ENCODE results near the gene ESYT1.

Gene ESYT1

DNA sequence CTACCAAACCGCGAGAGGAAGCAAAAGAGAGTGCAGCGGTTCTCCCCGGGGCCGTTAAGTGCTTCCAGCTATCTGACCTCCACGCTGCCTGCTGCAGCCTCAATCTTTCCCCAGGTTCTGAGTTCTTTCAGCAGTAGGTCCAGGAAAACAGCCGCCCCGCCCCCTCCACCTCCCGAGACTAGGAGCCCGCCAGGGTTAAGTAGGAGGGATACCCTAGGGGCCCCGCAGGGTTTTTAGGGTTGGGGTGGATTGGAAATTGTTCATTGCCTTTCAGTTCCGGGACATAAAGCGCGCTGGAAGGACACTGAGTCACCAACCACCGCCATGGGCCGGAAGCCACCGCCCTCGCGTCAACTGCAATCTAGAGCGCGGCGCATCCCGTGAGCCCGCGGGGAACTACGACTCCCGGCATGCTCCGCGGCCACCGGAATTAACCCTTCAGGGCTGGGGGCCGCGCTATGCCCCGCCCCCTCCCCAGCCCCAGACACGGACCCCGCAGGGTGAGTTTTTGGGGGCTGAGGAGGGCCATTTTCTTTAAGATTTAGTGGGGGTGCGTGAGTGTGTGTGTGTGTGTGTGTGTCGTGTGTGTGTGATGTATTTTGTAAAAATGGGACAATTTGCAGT is 24.2 kb downstream of the ESYT1 start, which contains the start of gene MYL6B (continued):
- TF ChIP-seq, protein P1, sequence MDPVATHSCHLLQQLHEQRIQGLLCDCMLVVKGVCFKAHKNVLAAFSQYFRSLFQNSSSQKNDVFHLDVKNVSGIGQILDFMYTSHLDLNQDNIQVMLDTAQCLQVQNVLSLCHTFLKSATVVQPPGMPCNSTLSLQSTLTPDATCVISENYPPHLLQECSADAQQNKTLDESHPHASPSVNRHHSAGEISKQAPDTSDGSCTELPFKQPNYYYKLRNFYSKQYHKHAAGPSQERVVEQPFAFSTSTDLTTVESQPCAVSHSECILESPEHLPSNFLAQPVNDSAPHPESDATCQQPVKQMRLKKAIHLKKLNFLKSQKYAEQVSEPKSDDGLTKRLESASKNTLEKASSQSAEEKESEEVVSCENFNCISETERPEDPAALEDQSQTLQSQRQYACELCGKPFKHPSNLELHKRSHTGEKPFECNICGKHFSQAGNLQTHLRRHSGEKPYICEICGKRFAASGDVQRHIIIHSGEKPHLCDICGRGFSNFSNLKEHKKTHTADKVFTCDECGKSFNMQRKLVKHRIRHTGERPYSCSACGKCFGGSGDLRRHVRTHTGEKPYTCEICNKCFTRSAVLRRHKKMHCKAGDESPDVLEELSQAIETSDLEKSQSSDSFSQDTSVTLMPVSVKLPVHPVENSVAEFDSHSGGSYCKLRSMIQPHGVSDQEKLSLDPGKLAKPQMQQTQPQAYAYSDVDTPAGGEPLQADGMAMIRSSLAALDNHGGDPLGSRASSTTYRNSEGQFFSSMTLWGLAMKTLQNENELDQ (tag by site-specific recombination; IDR thresholded peaks at IDR 0.05; ENCODE audit: low read depth) = no peak
- TF ChIP-seq ZNF239 (tag by site-specific recombination; IDR thresholded peaks at IDR 0.05) (no peak), ZNF114 (tag by site-specific recombination; IDR thresholded peaks at IDR 0.05) (no peak), TCF7L2 (IDR thresholded peaks at IDR 0.05; ENCODE audit: borderline replicate concordance, low read depth, low read length) (no peak), ZNF48 (tag by site-specific recombination; IDR thresholded peaks at IDR 0.05) (no peak), ZBTB21 (tag by site-specific recombination; IDR thresholded peaks at IDR 0.05) (peak; percentile 59), ZNF202 (tag by site-specific recombination; IDR thresholded peaks at IDR 0.05; ENCODE audit: borderline replicate concordance) (no peak), ZNF837 (tag by site-specific recombination; IDR thresholded peaks at IDR 0.05) (no peak), WT1 (tag by site-specific recombination; IDR thresholded peaks at IDR 0.05) (peak; percentile 33; the same call in 1 of the 2 replicates), ZNF473 (tag by site-specific recombination; IDR thresholded peaks at IDR 0.05) (no peak), ZBTB7A (tag by site-specific recombination; IDR thresholded peaks at IDR 0.05; ENCODE audit: low read depth) (peak; percentile 98), SCRT2 (tag by site-specific recombination; IDR thresholded peaks at IDR 0.05) (no peak), ZNF140 (tag by site-specific recombination; IDR thresholded peaks at IDR 0.05) (no peak), ZNF416 (tag by site-specific recombination; IDR thresholded peaks at IDR 0.05) (no peak), ZNF654 (tag by site-specific recombination; IDR thresholded peaks at IDR 0.05; ENCODE audit: low read depth) (peak; percentile 12; the same call in 1 of the 2 replicates), TRIM28 (IDR thresholded peaks at IDR 0.05; ENCODE audit: borderline replicate concordance, low read length) (no peak), ZBTB17 (tag by site-specific recombination; IDR thresholded peaks at IDR 0.05) (peak; percentile 93), REST (tag by site-specific recombination; IDR thresholded peaks at IDR 0.05) (peak; percentile 27; the same call in 1 of the 2 replicates), ZXDB (tag by site-specific recombination; IDR thresholded peaks at IDR 0.05) (peak; percentile 88), ZNF146 (tag by site-specific recombination; IDR thresholded peaks at IDR 0.05) (no peak), ZNF701 (tag by site-specific recombination; IDR thresholded peaks at IDR 0.05) (no peak), ZNF175 (tag by site-specific recombination; IDR thresholded peaks at IDR 0.05) (no peak), ZNF610 (tag by site-specific recombination; IDR thresholded peaks at IDR 0.05; ENCODE audit: borderline replicate concordance) (peak; percentile 55; the same call in 1 of the 2 replicates), ZFP3 (tag by site-specific recombination; IDR thresholded peaks at IDR 0.05; ENCODE audit: low read depth) (no peak), ZNF645 (tag by site-specific recombination; IDR thresholded peaks at IDR 0.05) (no peak)
- TF ChIP-seq, protein P2, sequence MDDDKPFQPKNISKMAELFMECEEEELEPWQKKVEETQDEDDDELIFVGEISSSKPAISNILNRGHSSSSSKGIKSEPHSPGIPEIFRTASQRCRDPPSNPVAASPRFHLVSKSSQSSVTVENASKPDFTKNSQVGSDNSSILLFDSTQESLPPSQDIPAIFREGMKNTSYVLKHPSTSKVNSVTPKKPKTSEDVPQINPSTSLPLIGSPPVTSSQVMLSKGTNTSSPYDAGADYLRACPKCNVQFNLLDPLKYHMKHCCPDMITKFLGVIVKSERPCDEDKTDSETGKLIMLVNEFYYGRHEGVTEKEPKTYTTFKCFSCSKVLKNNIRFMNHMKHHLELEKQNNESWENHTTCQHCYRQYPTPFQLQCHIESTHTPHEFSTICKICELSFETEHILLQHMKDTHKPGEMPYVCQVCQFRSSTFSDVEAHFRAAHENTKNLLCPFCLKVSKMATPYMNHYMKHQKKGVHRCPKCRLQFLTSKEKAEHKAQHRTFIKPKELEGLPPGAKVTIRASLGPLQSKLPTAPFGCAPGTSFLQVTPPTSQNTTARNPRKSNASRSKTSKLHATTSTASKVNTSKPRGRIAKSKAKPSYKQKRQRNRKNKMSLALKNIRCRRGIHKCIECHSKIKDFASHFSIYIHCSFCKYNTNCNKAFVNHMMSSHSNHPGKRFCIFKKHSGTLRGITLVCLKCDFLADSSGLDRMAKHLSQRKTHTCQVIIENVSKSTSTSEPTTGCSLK (tag by site-specific recombination; IDR thresholded peaks at IDR 0.05) = no peak
- TF ChIP-seq, protein P3, sequence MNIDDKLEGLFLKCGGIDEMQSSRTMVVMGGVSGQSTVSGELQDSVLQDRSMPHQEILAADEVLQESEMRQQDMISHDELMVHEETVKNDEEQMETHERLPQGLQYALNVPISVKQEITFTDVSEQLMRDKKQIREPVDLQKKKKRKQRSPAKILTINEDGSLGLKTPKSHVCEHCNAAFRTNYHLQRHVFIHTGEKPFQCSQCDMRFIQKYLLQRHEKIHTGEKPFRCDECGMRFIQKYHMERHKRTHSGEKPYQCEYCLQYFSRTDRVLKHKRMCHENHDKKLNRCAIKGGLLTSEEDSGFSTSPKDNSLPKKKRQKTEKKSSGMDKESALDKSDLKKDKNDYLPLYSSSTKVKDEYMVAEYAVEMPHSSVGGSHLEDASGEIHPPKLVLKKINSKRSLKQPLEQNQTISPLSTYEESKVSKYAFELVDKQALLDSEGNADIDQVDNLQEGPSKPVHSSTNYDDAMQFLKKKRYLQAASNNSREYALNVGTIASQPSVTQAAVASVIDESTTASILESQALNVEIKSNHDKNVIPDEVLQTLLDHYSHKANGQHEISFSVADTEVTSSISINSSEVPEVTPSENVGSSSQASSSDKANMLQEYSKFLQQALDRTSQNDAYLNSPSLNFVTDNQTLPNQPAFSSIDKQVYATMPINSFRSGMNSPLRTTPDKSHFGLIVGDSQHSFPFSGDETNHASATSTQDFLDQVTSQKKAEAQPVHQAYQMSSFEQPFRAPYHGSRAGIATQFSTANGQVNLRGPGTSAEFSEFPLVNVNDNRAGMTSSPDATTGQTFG (tag by site-specific recombination; IDR thresholded peaks at IDR 0.05; ENCODE audit: borderline replicate concordance) = no peak
- TF ChIP-seq, protein P4, sequence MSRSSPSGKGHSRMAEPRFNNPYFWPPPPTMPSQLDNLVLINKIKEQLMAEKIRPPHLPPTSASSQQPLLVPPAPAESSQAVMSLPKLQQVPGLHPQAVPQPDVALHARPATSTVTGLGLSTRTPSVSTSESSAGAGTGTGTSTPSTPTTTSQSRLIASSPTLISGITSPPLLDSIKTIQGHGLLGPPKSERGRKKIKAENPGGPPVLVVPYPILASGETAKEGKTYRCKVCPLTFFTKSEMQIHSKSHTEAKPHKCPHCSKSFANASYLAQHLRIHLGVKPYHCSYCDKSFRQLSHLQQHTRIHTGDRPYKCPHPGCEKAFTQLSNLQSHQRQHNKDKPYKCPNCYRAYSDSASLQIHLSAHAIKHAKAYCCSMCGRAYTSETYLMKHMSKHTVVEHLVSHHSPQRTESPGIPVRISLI (tag by site-specific recombination; IDR thresholded peaks at IDR 0.05) = no peak
